Stimulated activated CD8-positive, alpha-beta memory T cell treated with anti-CD3 and anti-CD28 coated beads, Interleukin-4, amount 100 ng/mL, for 4 hours (primary cell): ENCODE measurements around the gene ANKRD12.

Experiments
- DNase-seq, 2 donors: peaks; one replicate each; pipeline ENCODE4 v3.0.0-alpha.2; 2020; ENCODE audit warnings: low read depth in 2 of 2, low spot score in 1 of 2

Gene ANKRD12

GRCh38 chr18:9106094-9106493 lies 30.5 kb upstream of the ANKRD12 start:
- no peak for DNase-seq

- no peak for DNase-seq
These were observed 29.6 kb upstream of the ANKRD12 start for GRCh38 chr18:9106800-9107584.

- DNase-seq: no peak
These were observed 27.7 kb upstream of the ANKRD12 start for GRCh38 chr18:9108911-9109310.

GRCh38 chr18:9109523-9109922 lies 27.1 kb upstream of the ANKRD12 start:
- no peak for DNase-seq

GRCh38 chr18:9113468-9114149 lies 23.0 kb upstream of the ANKRD12 start:
- DNase-seq: no peak

- no peak for DNase-seq
These were observed 20.6 kb upstream of the ANKRD12 start for GRCh38 chr18:9115984-9116383.

GRCh38 chr18:9117980-9118841 lies 18.4 kb upstream of the ANKRD12 start:
- no peak for DNase-seq

- DNase-seq: no peak
These were observed 15.8 kb upstream of the ANKRD12 start for GRCh38 chr18:9120796-9121195.

GRCh38 chr18:9123520-9123919 lies 13.1 kb upstream of the ANKRD12 start:
- no peak for DNase-seq

- no peak for DNase-seq
These were observed 11.8 kb upstream of the ANKRD12 start for GRCh38 chr18:9124824-9125223.

- no peak for DNase-seq
These were observed 10.2 kb upstream of the ANKRD12 start for GRCh38 chr18:9126337-9126736.

GRCh38 chr18:9130195-9130594 lies 6.4 kb upstream of the ANKRD12 start:
- no peak for DNase-seq

- DNase-seq: no peak
These were observed 5.8 kb upstream of the ANKRD12 start for GRCh38 chr18:9130806-9131205.

- DNase-seq: no peak
These were observed 4.0 kb upstream of the ANKRD12 start for GRCh38 chr18:9132628-9133027.

GRCh38 chr18:9133225-9133624 lies 3.4 kb upstream of the ANKRD12 start:
- DNase-seq: no peak

- DNase-seq: no peak
These were observed 1.3 kb upstream of the ANKRD12 start for GRCh38 chr18:9135081-9135911.

GRCh38 chr18:9135912-9136314 lies 668 bp upstream of the ANKRD12 start:
- DNase-seq: no peak

GRCh38 chr18:9137168-9138066 lies 836 bp downstream of the ANKRD12 start:
- DNase-seq: peak; percentile 12 to 49

GRCh38 chr18:9139400-9140039 lies 2.9 kb downstream of the ANKRD12 start:
- no peak for DNase-seq
